Measurements from ENCODE around the gene MPHOSPH8.

- TF ChIP-seq CTCF (IDR thresholded peaks at IDR 0.05 in 8 of 11, conservative IDR thresholded peaks at IDR 0.05 in 3 of 11) (peak in 1 of 11 experiments; percentile 46), POLR2A (IDR thresholded peaks at IDR 0.05) (no peak)
Measured at GRCh38 chr13:19586904-19587634, 46.4 kb upstream of the MPHOSPH8 start.

All from spleen (tissue), 7 donors.